HepG2 (cell line): ENCODE data around the gene KRI1. TPM values are rescaled to one million over a fixed set of nuclear protein-coding genes. Genes with fewer than 3 reads are reported as not detected.

ENCODE experiments used
- FLYWCH1 ChIP-seq: sonication (generic); formaldehyde crosslinking; IDR thresholded peaks from 2 replicates; pipeline ENCODE4 v1.8.1; 2023; ENCODE audit warnings: mild to moderate bottlenecking, missing genetic modification reagents
- HMGA1 ChIP-seq: sonication (generic); formaldehyde crosslinking; conservative IDR thresholded peaks from 2 replicates; pipeline ENCODE4 v1.4.0; 2020; ENCODE audit warnings: missing genetic modification reagents
- HOXD1 ChIP-seq: sonication (generic); formaldehyde crosslinking; IDR thresholded peaks from 2 replicates; pipeline ENCODE4 v1.5.0; 2020; ENCODE audit warnings: missing genetic modification reagents
- SAP130 ChIP-seq: IDR thresholded peaks from 2 replicates; pipeline ENCODE4 v1.6.1; 2016; ENCODE audit warnings: low read depth
- SATB2 ChIP-seq: sonication (generic); formaldehyde crosslinking; IDR thresholded peaks from 2 replicates; pipeline ENCODE4 v1.5.0; 2020; ENCODE audit warnings: missing genetic modification reagents
- SETDB1 ChIP-seq: sonication (generic); formaldehyde crosslinking; IDR thresholded peaks from 2 replicates; pipeline ENCODE4 v1.5.1; 2020; ENCODE audit warnings: missing genetic modification reagents, mild to moderate bottlenecking, borderline replicate concordance
- SMAD9 ChIP-seq: sonication (generic); formaldehyde crosslinking; IDR thresholded peaks from 2 replicates; pipeline ENCODE4 v1.5.1; 2020; ENCODE audit warnings: mild to moderate bottlenecking, missing genetic modification reagents
- TOPORS ChIP-seq: sonication (generic); formaldehyde crosslinking; IDR thresholded peaks from 2 replicates; pipeline ENCODE4 v1.8.0; 2023; ENCODE audit warnings: mild to moderate bottlenecking, missing genetic modification reagents
- ZEB1 ChIP-seq: IDR thresholded peaks from 2 replicates; pipeline ENCODE4 v1.6.1; 2012; ENCODE audit warnings: mild to moderate bottlenecking, low read depth, inconsistent platforms; ENCODE audit not compliant: insufficient replicate concordance
- ZKSCAN1 ChIP-seq: fragments of 150-350 bp; IDR thresholded peaks from 2 replicates; pipeline ENCODE4 v1.6.1; 2014; ENCODE audit warnings: low read length
- ZNF264 ChIP-seq: sonication (generic); formaldehyde crosslinking; IDR thresholded peaks from 2 replicates; pipeline ENCODE4 v1.4.0; 2020; ENCODE audit warnings: missing genetic modification reagents
- ZNF331 ChIP-seq: sonication (generic); formaldehyde crosslinking; IDR thresholded peaks from 2 replicates; pipeline ENCODE4 v1.4.0; 2020; ENCODE audit warnings: missing genetic modification reagents
- ZNF678 ChIP-seq: sonication (generic); formaldehyde crosslinking; IDR thresholded peaks from 2 replicates; pipeline ENCODE4 v1.4.0; 2020; ENCODE audit warnings: mild to moderate bottlenecking, missing genetic modification reagents
- ZNF75D ChIP-seq: sonication (generic); formaldehyde crosslinking; IDR thresholded peaks from 2 replicates; pipeline ENCODE4 v1.8.1; 2023; ENCODE audit warnings: missing genetic modification reagents, mild to moderate bottlenecking, borderline replicate concordance
- ZSCAN30 ChIP-seq: sonication (generic); formaldehyde crosslinking; IDR thresholded peaks from 2 replicates; pipeline ENCODE4 v1.5.0; 2020; ENCODE audit warnings: mild to moderate bottlenecking, missing genetic modification reagents
- polyA plus RNA-seq, 8 experiments: library from polyadenylated mRNA; depleted of rRNA in 3 of 8; stranded (reverse) in 7 of 8; unstranded in 1 of 8; fragments of >200 nt; fragmentation: Illumina TruSeq in 4 of 8; extraction: Trizol in 4 of 8; gene quantifications; 2 replicates each; pipeline versions ENCODE4 v1.2.1 to v1.2.3, GENCODE V29; 2011 to 2016; ENCODE audit warnings: low read depth in 4 of 8, missing spikeins in 1 of 8, mixed read lengths in 1 of 8; ENCODE audit not compliant: insufficient read depth in 1 of 8
- total RNA-seq, 5 experiments: library from RNA; depleted of rRNA; stranded (reverse); fragments of >200 nt; fragmentation: Illumina TruSeq; extraction: Trizol; gene quantifications; 2 replicates each; pipeline ENCODE4 v1.2.3, GENCODE V29; 2016; ENCODE audit warnings: low read depth in 1 of 5
- TF ChIP-seq, protein P1 (sequence below): sonication (generic); formaldehyde crosslinking; IDR thresholded peaks from 2 replicates; pipeline ENCODE4 v1.5.0; 2020; ENCODE audit warnings: missing genetic modification reagents
- TF ChIP-seq, protein P2 (sequence below): sonication (generic); formaldehyde crosslinking; conservative IDR thresholded peaks from 2 replicates; pipeline ENCODE4 v1.8.0; 2022; ENCODE audit warnings: missing genetic modification reagents
- TF ChIP-seq, protein P3 (sequence below): sonication (generic); formaldehyde crosslinking; IDR thresholded peaks from 2 replicates; pipeline ENCODE4 v1.5.1; 2020; ENCODE audit warnings: missing genetic modification reagents, mild to moderate bottlenecking, borderline replicate concordance
- TF ChIP-seq, protein P4 (sequence below): IDR thresholded peaks from 2 replicates; pipeline ENCODE4 v1.6.1; 2018; ENCODE audit warnings: missing genetic modification reagents, mild to moderate bottlenecking, missing compliant biosample characterization
- TF ChIP-seq, protein P5 (sequence below): sonication (generic); formaldehyde crosslinking; IDR thresholded peaks from 2 replicates; pipeline ENCODE4 v1.8.0; 2022; ENCODE audit warnings: missing genetic modification reagents, mild to moderate bottlenecking, borderline replicate concordance
- TF ChIP-seq, protein P6 (sequence below): sonication (generic); formaldehyde crosslinking; IDR thresholded peaks from 2 replicates; pipeline ENCODE4 v1.5.0; 2020; ENCODE audit warnings: mild to moderate bottlenecking, missing genetic modification reagents, moderate library complexity

Gene KRI1
- total and polyA plus RNA-seq, 2 of the 13 experiments (the other 11 are each of a cell fraction or from before 2014, with no cell fraction given) = 9.1 to 11.7 TPM

DNA sequence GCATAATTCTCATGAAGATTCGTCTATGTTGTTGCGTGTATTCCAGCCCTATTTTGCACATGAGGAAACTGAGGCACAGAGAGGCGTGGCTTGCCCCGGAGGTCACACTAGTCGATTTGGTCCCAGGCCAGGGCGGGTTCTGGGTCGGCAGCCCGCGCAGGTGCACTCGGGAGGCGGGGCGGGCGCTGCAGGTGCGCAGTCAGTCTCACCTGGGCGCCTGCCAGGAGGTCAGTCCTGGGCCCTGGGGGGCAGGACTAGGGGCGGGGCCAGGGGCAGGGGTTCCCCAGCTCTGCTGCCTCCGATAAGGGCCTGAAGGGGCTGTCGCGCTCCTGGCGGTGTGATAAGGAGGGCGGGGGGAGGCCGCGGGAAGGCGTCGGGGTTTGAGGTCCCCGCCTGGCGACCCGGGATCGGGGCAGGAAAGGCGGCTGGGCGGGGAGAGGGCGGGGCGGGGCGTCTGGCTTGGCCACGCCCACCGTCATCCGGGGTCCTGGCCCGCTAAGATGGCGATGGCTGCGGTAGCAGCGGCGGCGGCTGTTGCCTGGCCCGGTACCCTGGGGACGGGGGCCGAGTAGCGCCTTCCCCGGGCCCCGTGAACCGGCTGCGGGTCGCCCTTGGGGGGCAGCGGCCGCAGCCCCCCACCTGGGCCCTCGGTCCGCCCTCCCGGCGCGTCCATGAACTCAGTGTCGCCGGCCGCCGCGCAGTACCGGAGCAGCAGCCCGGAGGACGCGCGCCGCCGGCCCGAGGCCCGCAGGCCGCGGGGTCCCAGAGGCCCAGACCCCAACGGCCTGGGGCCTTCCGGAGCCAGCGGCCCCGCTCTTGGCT, 22.2 kb downstream of the KRI1 start, which contains the start of gene ATG4D (continued):
- TF ChIP-seq, protein P1, sequence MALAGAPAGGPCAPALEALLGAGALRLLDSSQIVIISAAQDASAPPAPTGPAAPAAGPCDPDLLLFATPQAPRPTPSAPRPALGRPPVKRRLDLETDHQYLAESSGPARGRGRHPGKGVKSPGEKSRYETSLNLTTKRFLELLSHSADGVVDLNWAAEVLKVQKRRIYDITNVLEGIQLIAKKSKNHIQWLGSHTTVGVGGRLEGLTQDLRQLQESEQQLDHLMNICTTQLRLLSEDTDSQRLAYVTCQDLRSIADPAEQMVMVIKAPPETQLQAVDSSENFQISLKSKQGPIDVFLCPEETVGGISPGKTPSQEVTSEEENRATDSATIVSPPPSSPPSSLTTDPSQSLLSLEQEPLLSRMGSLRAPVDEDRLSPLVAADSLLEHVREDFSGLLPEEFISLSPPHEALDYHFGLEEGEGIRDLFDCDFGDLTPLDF (CRISPR knock-in tag) = no peak
- no peak for TF ChIP-seq ZNF331 (CRISPR knock-in tag)
- TF ChIP-seq, protein P2, sequence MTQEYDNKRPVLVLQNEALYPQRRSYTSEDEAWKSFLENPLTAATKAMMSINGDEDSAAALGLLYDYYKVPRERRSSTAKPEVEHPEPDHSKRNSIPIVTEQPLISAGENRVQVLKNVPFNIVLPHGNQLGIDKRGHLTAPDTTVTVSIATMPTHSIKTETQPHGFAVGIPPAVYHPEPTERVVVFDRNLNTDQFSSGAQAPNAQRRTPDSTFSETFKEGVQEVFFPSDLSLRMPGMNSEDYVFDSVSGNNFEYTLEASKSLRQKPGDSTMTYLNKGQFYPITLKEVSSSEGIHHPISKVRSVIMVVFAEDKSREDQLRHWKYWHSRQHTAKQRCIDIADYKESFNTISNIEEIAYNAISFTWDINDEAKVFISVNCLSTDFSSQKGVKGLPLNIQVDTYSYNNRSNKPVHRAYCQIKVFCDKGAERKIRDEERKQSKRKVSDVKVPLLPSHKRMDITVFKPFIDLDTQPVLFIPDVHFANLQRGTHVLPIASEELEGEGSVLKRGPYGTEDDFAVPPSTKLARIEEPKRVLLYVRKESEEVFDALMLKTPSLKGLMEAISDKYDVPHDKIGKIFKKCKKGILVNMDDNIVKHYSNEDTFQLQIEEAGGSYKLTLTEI = no peak
- TF ChIP-seq, protein P3, sequence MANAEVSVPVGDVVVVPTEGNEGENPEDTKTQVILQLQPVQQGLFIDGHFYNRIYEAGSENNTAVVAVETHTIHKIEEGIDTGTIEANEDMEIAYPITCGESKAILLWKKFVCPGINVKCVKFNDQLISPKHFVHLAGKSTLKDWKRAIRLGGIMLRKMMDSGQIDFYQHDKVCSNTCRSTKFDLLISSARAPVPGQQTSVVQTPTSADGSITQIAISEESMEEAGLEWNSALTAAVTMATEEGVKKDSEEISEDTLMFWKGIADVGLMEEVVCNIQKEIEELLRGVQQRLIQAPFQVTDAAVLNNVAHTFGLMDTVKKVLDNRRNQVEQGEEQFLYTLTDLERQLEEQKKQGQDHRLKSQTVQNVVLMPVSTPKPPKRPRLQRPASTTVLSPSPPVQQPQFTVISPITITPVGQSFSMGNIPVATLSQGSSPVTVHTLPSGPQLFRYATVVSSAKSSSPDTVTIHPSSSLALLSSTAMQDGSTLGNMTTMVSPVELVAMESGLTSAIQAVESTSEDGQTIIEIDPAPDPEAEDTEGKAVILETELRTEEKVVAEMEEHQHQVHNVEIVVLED = no peak
- TF ChIP-seq, protein P4, sequence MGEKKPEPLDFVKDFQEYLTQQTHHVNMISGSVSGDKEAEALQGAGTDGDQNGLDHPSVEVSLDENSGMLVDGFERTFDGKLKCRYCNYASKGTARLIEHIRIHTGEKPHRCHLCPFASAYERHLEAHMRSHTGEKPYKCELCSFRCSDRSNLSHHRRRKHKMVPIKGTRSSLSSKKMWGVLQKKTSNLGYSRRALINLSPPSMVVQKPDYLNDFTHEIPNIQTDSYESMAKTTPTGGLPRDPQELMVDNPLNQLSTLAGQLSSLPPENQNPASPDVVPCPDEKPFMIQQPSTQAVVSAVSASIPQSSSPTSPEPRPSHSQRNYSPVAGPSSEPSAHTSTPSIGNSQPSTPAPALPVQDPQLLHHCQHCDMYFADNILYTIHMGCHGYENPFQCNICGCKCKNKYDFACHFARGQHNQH (CRISPR knock-in tag) = no peak
- TF ChIP-seq, protein P5, sequence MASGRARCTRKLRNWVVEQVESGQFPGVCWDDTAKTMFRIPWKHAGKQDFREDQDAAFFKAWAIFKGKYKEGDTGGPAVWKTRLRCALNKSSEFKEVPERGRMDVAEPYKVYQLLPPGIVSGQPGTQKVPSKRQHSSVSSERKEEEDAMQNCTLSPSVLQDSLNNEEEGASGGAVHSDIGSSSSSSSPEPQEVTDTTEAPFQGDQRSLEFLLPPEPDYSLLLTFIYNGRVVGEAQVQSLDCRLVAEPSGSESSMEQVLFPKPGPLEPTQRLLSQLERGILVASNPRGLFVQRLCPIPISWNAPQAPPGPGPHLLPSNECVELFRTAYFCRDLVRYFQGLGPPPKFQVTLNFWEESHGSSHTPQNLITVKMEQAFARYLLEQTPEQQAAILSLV (CRISPR knock-in tag) = no peak
- TF ChIP-seq FLYWCH1 = no peak
- no peak for TF ChIP-seq TOPORS (CRISPR knock-in tag)
- TF ChIP-seq SMAD9 = no peak
- TF ChIP-seq SAP130 (CRISPR knock-in tag) = 0 out of 2 replicates have a peak, but pooled peaks have one; percentile 18
- no peak for TF ChIP-seq ZSCAN30 (CRISPR knock-in tag)
- no peak for TF ChIP-seq HOXD1
- no peak for TF ChIP-seq HMGA1 (CRISPR knock-in tag)
- TF ChIP-seq ZNF75D = no peak
- peak; percentile 97 for TF ChIP-seq ZEB1
- TF ChIP-seq, protein P6, sequence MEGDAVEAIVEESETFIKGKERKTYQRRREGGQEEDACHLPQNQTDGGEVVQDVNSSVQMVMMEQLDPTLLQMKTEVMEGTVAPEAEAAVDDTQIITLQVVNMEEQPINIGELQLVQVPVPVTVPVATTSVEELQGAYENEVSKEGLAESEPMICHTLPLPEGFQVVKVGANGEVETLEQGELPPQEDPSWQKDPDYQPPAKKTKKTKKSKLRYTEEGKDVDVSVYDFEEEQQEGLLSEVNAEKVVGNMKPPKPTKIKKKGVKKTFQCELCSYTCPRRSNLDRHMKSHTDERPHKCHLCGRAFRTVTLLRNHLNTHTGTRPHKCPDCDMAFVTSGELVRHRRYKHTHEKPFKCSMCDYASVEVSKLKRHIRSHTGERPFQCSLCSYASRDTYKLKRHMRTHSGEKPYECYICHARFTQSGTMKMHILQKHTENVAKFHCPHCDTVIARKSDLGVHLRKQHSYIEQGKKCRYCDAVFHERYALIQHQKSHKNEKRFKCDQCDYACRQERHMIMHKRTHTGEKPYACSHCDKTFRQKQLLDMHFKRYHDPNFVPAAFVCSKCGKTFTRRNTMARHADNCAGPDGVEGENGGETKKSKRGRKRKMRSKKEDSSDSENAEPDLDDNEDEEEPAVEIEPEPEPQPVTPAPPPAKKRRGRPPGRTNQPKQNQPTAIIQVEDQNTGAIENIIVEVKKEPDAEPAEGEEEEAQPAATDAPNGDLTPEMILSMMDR (CRISPR knock-in tag) = no peak
- no peak for TF ChIP-seq SETDB1 (CRISPR knock-in tag)
- no peak for TF ChIP-seq ZNF678 (CRISPR knock-in tag)
- no peak for TF ChIP-seq ZKSCAN1
- TF ChIP-seq ZNF264 (CRISPR knock-in tag) = no peak
- no peak for TF ChIP-seq SATB2
